ENCODE data around the gene CISTR.

DNA sequence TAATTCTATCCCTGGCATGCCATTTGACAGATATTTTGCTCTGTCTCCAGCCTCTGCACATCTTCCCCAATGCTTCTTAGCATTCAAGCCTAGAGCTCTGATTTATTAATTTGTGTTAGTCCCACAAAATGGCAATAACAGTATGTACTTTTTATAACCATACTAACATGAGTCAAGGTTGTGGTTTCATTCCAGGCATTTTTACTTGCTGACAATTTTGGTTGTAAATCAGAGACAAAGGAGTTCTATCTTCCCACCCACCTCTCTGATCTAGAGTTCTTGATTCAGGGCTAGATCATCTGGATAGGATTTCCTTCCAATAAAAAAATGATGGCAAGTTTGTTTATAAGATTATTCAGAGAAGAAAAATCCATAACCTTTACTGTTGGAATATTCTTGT, 18.5 kb upstream of the CISTR start:
- TF ChIP-seq, protein P1, sequence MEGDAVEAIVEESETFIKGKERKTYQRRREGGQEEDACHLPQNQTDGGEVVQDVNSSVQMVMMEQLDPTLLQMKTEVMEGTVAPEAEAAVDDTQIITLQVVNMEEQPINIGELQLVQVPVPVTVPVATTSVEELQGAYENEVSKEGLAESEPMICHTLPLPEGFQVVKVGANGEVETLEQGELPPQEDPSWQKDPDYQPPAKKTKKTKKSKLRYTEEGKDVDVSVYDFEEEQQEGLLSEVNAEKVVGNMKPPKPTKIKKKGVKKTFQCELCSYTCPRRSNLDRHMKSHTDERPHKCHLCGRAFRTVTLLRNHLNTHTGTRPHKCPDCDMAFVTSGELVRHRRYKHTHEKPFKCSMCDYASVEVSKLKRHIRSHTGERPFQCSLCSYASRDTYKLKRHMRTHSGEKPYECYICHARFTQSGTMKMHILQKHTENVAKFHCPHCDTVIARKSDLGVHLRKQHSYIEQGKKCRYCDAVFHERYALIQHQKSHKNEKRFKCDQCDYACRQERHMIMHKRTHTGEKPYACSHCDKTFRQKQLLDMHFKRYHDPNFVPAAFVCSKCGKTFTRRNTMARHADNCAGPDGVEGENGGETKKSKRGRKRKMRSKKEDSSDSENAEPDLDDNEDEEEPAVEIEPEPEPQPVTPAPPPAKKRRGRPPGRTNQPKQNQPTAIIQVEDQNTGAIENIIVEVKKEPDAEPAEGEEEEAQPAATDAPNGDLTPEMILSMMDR (IDR thresholded peaks at IDR 0.05; ENCODE audit: poor library complexity, severe bottlenecking) = no peak
- TF ChIP-seq, protein P2, sequence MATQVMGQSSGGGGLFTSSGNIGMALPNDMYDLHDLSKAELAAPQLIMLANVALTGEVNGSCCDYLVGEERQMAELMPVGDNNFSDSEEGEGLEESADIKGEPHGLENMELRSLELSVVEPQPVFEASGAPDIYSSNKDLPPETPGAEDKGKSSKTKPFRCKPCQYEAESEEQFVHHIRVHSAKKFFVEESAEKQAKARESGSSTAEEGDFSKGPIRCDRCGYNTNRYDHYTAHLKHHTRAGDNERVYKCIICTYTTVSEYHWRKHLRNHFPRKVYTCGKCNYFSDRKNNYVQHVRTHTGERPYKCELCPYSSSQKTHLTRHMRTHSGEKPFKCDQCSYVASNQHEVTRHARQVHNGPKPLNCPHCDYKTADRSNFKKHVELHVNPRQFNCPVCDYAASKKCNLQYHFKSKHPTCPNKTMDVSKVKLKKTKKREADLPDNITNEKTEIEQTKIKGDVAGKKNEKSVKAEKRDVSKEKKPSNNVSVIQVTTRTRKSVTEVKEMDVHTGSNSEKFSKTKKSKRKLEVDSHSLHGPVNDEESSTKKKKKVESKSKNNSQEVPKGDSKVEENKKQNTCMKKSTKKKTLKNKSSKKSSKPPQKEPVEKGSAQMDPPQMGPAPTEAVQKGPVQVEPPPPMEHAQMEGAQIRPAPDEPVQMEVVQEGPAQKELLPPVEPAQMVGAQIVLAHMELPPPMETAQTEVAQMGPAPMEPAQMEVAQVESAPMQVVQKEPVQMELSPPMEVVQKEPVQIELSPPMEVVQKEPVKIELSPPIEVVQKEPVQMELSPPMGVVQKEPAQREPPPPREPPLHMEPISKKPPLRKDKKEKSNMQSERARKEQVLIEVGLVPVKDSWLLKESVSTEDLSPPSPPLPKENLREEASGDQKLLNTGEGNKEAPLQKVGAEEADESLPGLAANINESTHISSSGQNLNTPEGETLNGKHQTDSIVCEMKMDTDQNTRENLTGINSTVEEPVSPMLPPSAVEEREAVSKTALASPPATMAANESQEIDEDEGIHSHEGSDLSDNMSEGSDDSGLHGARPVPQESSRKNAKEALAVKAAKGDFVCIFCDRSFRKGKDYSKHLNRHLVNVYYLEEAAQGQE (IDR thresholded peaks at IDR 0.05; ENCODE audit: borderline replicate concordance) = no peak

Measured in neural cell (in vitro differentiated cells).